UCSD-AML1 (cell line): Measurements from ENCODE around the gene ARMH3.

Experiments
- DNase-seq: peaks from one replicate; lab custom pipeline; 2025; ENCODE audit not compliant: unreplicated experiment; lab: John Stamatoyannopoulos, UW

ARMH3 gene

GRCh38 chr10:101867931-101868330 lies 188.0 kb downstream of the ARMH3 start:
- DNase-seq: no peak

- DNase-seq: no peak
Observed at GRCh38 chr10:101859530-101859929, 196.4 kb downstream of the ARMH3 start.

GRCh38 chr10:101858723-101859500 lies 197.1 kb downstream of the ARMH3 start:
- DNase-seq: no peak

- DNase-seq: no peak
Observed at GRCh38 chr10:101857802-101858476, 198.0 kb downstream of the ARMH3 start.

GRCh38 chr10:101856626-101857025 lies 199.3 kb downstream of the ARMH3 start:
- DNase-seq: no peak

GRCh38 chr10:101851411-101852116 lies 204.4 kb downstream of the ARMH3 start:
- DNase-seq: no peak

- no peak for DNase-seq
Observed at GRCh38 chr10:101850749-101851148, 205.2 kb downstream of the ARMH3 start.

GRCh38 chr10:101848894-101849351 lies 207.1 kb downstream of the ARMH3 start:
- DNase-seq: peak; percentile 67

- peak; percentile 42 for DNase-seq
Observed at GRCh38 chr10:101848408-101848807, 207.6 kb downstream of the ARMH3 start.

GRCh38 chr10:101845893-101846292 lies 210.1 kb downstream of the ARMH3 start:
- DNase-seq: no peak

GRCh38 chr10:101843032-101844021 lies 212.6 kb downstream of the ARMH3 start, which contains the start of gene KCNIP2:
KCNIP2 (minus strand) TSS chr10:101843800; CDS start chr10:101843568, 232 bp downstream.
- no peak for DNase-seq

- DNase-seq: no peak
Observed at GRCh38 chr10:101841826-101842225, 214.1 kb downstream of the ARMH3 start.

- peak; percentile 82 for DNase-seq
Observed at GRCh38 chr10:101840741-101841453, 215.1 kb downstream of the ARMH3 start.

GRCh38 chr10:101840102-101840684 lies 215.8 kb downstream of the ARMH3 start:
- no peak for DNase-seq

GRCh38 chr10:101839416-101840063 lies 216.4 kb downstream of the ARMH3 start:
- no peak for DNase-seq

GRCh38 chr10:101839002-101839401 lies 217.0 kb downstream of the ARMH3 start:
- DNase-seq: no peak

GRCh38 chr10:101838416-101838970 lies 217.5 kb downstream of the ARMH3 start:
- DNase-seq: no peak

GRCh38 chr10:101837748-101838147 lies 218.2 kb downstream of the ARMH3 start:
- DNase-seq: no peak

- DNase-seq: no peak
Observed at GRCh38 chr10:101835362-101835761, 220.6 kb downstream of the ARMH3 start.
